CD14-positive monocyte (primary cell): ENCODE measurements around the gene OR6X1. TPM values are rescaled to one million over a fixed set of nuclear protein-coding genes. Genes with fewer than 3 reads are reported as not detected.

Experiments used
- DNase-seq, 3 donors: peaks; one replicate each; pipeline ENCODE4 v3.0.0-alpha.2; 2011 to 2022
- H2AFZ ChIP-seq: 2 replicates; pipeline ENCODE4 v1.6.0; 2012; ENCODE audit warnings: mild to moderate bottlenecking, low read depth, low read length, inconsistent platforms; ENCODE audit not compliant: insufficient read depth, poor library complexity, severe bottlenecking
- H3K27ac ChIP-seq, 2 donors: 1 replicate in 1 of 2; 2 replicates in 1 of 2; pipeline ENCODE4 v1.5.1; 2012 to 2013; ENCODE audit warnings: low read length in 2 of 2, control low read depth in 1 of 2, inconsistent platforms in 1 of 2, low read depth in 1 of 2, mild to moderate bottlenecking in 1 of 2
- H3K27me3 ChIP-seq, 2 donors: one replicate each; pipeline versions ENCODE4 v1.6.0 to v1.6.1; 2011 to 2013; ENCODE audit warnings: low read length in 2 of 2; ENCODE audit not compliant: control insufficient read depth in 2 of 2, insufficient read depth in 2 of 2
- H3K36me3 ChIP-seq, 2 donors: replicated peaks in 1 of 2; 1 replicate in 1 of 2; 2 replicates in 1 of 2; pipeline versions ENCODE4 v1.5.1 to v1.6.1; 2012 to 2013; ENCODE audit warnings: low read length in 2 of 2, control low read depth in 1 of 2, inconsistent platforms in 1 of 2, mild to moderate bottlenecking in 1 of 2; ENCODE audit not compliant: insufficient read depth in 2 of 2, control insufficient read depth in 1 of 2
- H3K4me1 ChIP-seq, 2 donors: 1 replicate in 1 of 2; 2 replicates in 1 of 2; pipeline versions ENCODE4 v1.5.1 to v1.6.1; 2012 to 2013; ENCODE audit warnings: low read length in 2 of 2, control low read depth in 1 of 2, inconsistent platforms in 1 of 2, mild to moderate bottlenecking in 1 of 2, moderate library complexity in 1 of 2; ENCODE audit not compliant: insufficient read depth in 2 of 2, control insufficient read depth in 1 of 2
- H3K4me2 ChIP-seq: replicated peaks from 2 replicates; pipeline ENCODE3; 2012; ENCODE audit warnings: low read length, moderate library complexity, mild to moderate bottlenecking; ENCODE audit not compliant: poor library complexity, severe bottlenecking; ENCODE audit errors: extremely low read depth
- H3K4me3 ChIP-seq, 3 experiments: fragments of 200-600 bp in 1 of 3; sonication (generic) in 1 of 3; replicated peaks in 1 of 3; 1 replicate in 2 of 3; 2 replicates in 1 of 3; pipeline ENCODE4 v1.5.1; 2011 to 2013; ENCODE audit warnings: low read length in 3 of 3, mild to moderate bottlenecking in 3 of 3, control low read depth in 2 of 3, low read depth in 2 of 3, inconsistent platforms in 1 of 3, moderate library complexity in 1 of 3
- H3K79me2 ChIP-seq: 2 replicates; pipeline ENCODE4 v1.6.0; 2012; ENCODE audit warnings: mild to moderate bottlenecking, control low read depth, inconsistent platforms, low read length, moderate library complexity; ENCODE audit not compliant: insufficient read depth
- H3K9ac ChIP-seq: 2 replicates; pipeline ENCODE4 v1.6.0; 2017; ENCODE audit warnings: low read length, mild to moderate bottlenecking; ENCODE audit not compliant: insufficient read depth, poor library complexity, severe bottlenecking
- H3K9me3 ChIP-seq, 2 donors: replicated peaks in 1 of 2; 1 replicate in 1 of 2; 2 replicates in 1 of 2; pipeline versions ENCODE4 v1.5.1 to v1.6.1; 2012 to 2013; ENCODE audit warnings: low read length in 2 of 2, control low read depth in 1 of 2; ENCODE audit not compliant: control insufficient read depth in 1 of 2, insufficient read depth in 1 of 2
- H4K20me1 ChIP-seq: 2 replicates; pipeline ENCODE4 v1.6.0; 2012; ENCODE audit warnings: mild to moderate bottlenecking, low read length, control low read depth, moderate library complexity; ENCODE audit not compliant: insufficient read depth
- H3K27ac Mint-ChIP-seq, 7 donors: one replicate each; pipeline ENCODE4 v1.8.0; 2020; ENCODE audit warnings: mild to moderate bottlenecking in 7 of 7, mixed read lengths in 7 of 7, moderate library complexity in 6 of 7, inconsistent platforms in 2 of 7
- H3K27me3 Mint-ChIP-seq, 3 donors: one replicate each; pipeline ENCODE4 v1.8.0; 2021 to 2022; ENCODE audit warnings: low read depth in 3 of 3, mild to moderate bottlenecking in 3 of 3, mixed read lengths in 3 of 3, moderate library complexity in 3 of 3, inconsistent platforms in 1 of 3
- H3K36me3 Mint-ChIP-seq, 2 donors: one replicate each; pipeline ENCODE4 v1.8.0; 2020; ENCODE audit warnings: mixed read lengths in 2 of 2, inconsistent platforms in 1 of 2, mild to moderate bottlenecking in 1 of 2
- H3K4me1 Mint-ChIP-seq: one replicate; pipeline ENCODE4 v1.8.0; 2020; ENCODE audit warnings: mild to moderate bottlenecking, mixed read lengths
- H3K4me3 Mint-ChIP-seq, 2 donors: one replicate each; pipeline ENCODE4 v1.8.0; 2020; ENCODE audit warnings: mild to moderate bottlenecking in 2 of 2, mixed read lengths in 2 of 2, moderate library complexity in 1 of 2
- H3K9me3 Mint-ChIP-seq, 7 donors: one replicate each; pipeline ENCODE4 v1.8.0; 2020 to 2022; ENCODE audit warnings: mixed read lengths in 7 of 7, mild to moderate bottlenecking in 6 of 7, moderate library complexity in 6 of 7, inconsistent platforms in 2 of 7
- CTCF ChIP-seq: fragments of 200-600 bp; IDR thresholded peaks from one replicate; pipeline ENCODE4 v1.8.0; 2022; ENCODE audit warnings: antibody characterized with exemption, mild to moderate bottlenecking
- WGBS: methylation state at CpG from one replicate; pipeline ENCODE4 v1.1.5; 2013; ENCODE audit warnings: missing lambda C conversion rate; ENCODE audit not compliant: insufficient coverage; 5-methylcytosine and 5-hydroxymethylcytosine counted together
- intact Hi-C, 2 donors: fragments of 100-400 bp; cut with micrococcal nuclease; formaldehyde crosslinking; loops; one replicate each; pipeline versions ENCODE4 v1.15.0 to v1.15.1; 2023
- polyA plus RNA-seq, 3 donors: library from polyadenylated mRNA; depleted of rRNA in 1 of 3; unstranded in 2 of 3; stranded (reverse) in 1 of 3; fragments of 300-500 nt in 2 of 3; fragments of >200 nt in 1 of 3; fragmentation: Illumina TruSeq in 2 of 3; gene quantifications; 1 replicate in 2 of 3; 2 replicates in 1 of 3; pipeline ENCODE4 v1.2.3, GENCODE V29; 2012 to 2021

Gene OR6X1
- polyA plus RNA-seq, 3 donors: not detected

GRCh38 chr11:123796226-123796625 is 41.9 kb upstream of the OR6X1 start:
- DNase-seq: no peak
- Histone ChIP-seq H2AFZ (no peak overlapping the region), H3K27me3 (no peaks in the 10 kb centered on the region), H3K9ac (no peak overlapping the region), H3K36me3 (no peaks in the 10 kb centered on the region), H3K9me3 (no peaks in the 10 kb centered on the region), H3K4me1 (no peaks in the 10 kb centered on the region), H3K79me2 (no peaks in the 10 kb centered on the region), H3K27ac (no peak overlapping the region), H3K4me3 (no peak overlapping the region), H4K20me1 (no peaks in the 10 kb centered on the region), H3K4me2 (no peak overlapping the region)
- Mint-ChIP-seq H3K27me3 (peaks cover 0 to 1% (median 1%) of the 10 kb centered on the region in 3 donors), H3K4me3 (no peak overlapping the region), H3K27ac (no peak overlapping the region), H3K4me1 (no peaks in the 10 kb centered on the region), H3K9me3 (peaks cover 0 to 6% (median 2%) of the 10 kb centered on the region in 7 donors), H3K36me3 (no peaks in the 10 kb centered on the region)
- TF ChIP-seq CTCF: no peak
- intact Hi-C loops: no loop called here
- whole genome bisulfite sequencing: no CpG with 5 or more reads among the region's 1 CpG

- no peak for TF ChIP-seq CTCF
- intact Hi-C loops: no loop called here
Measured at GRCh38 chr11:123783536-123783935, 29.2 kb upstream of the OR6X1 start.

More at GRCh38 chr11:123783536-123783935, 29.2 kb upstream of the OR6X1 start:
- Mint-ChIP-seq H3K9me3 (peaks cover 0 to 8% (median 2%) of the 10 kb centered on the region in 7 donors), H3K4me1 (no peaks in the 10 kb centered on the region), H3K4me3 (no peak overlapping the region), H3K27ac (no peak overlapping the region), H3K36me3 (no peaks in the 10 kb centered on the region), H3K27me3 (peaks cover 0 to 3% (median 1%) of the 10 kb centered on the region in 3 donors)
- no peaks in the 10 kb centered on the region for H4K20me1 ChIP-seq
- DNase-seq: no peak
- H3K4me3 ChIP-seq: no peak overlapping the region
- H3K79me2 ChIP-seq: no peaks in the 10 kb centered on the region
- WGBS: no CpG with 5 or more reads among the region's 1 CpG
- H3K27me3 ChIP-seq: no peaks in the 10 kb centered on the region
- H2AFZ ChIP-seq: no peak overlapping the region
- no peaks in the 10 kb centered on the region for H3K36me3 ChIP-seq
- H3K9ac ChIP-seq: no peak overlapping the region
- no peaks in the 10 kb centered on the region for H3K9me3 ChIP-seq
- no peaks in the 10 kb centered on the region for H3K4me1 ChIP-seq
- H3K27ac ChIP-seq: no peak overlapping the region
- no peak overlapping the region for H3K4me2 ChIP-seq
